HepG2 (cell line): Measurements from ENCODE around the gene ENHO.

Experiments
- ADNP ChIP-seq: sonication (generic); formaldehyde crosslinking; IDR thresholded peaks from 2 replicates; pipeline ENCODE4 v1.4.0; 2020; ENCODE audit warnings: missing genetic modification reagents
- ARID5B ChIP-seq: IDR thresholded peaks from 2 replicates; pipeline ENCODE4 v1.4.0; 2020; ENCODE audit warnings: mild to moderate bottlenecking, missing genetic modification reagents
- ATF2 ChIP-seq: sonication (generic); formaldehyde crosslinking; IDR thresholded peaks from 2 replicates; pipeline ENCODE4 v1.4.0; 2020; ENCODE audit warnings: missing genetic modification reagents
- CTCF ChIP-seq: sonication (generic); formaldehyde crosslinking; IDR thresholded peaks from 2 replicates; pipeline ENCODE4 v1.5.0; 2020; ENCODE audit warnings: mild to moderate bottlenecking, missing genetic modification reagents, moderate library complexity
- IKZF1 ChIP-seq: fragments of 450-650 bp; IDR thresholded peaks from 2 replicates; pipeline ENCODE4 v1.7.1; 2016
- POLR2A ChIP-seq, 2 experiments: IDR thresholded peaks; 2 replicates each; pipeline ENCODE4 v1.6.1; 2011; ENCODE audit warnings: low read depth in 2 of 2, low read length in 2 of 2, mild to moderate bottlenecking in 1 of 2, moderate library complexity in 1 of 2; ENCODE audit not compliant: insufficient read depth in 1 of 2
- POLR2AphosphoS5 ChIP-seq: IDR thresholded peaks from 2 replicates; pipeline ENCODE4 v1.6.1; 2012; ENCODE audit warnings: low read depth, low read length
- RXRB ChIP-seq: IDR thresholded peaks from 2 replicates; pipeline ENCODE4 v1.6.1; 2016; ENCODE audit warnings: borderline replicate concordance, missing genetic modification reagents, missing compliant biosample characterization
- SRF ChIP-seq: IDR thresholded peaks from 2 replicates; pipeline ENCODE4 v1.6.1; 2011; ENCODE audit warnings: mild to moderate bottlenecking, low read depth, low read length, moderate library complexity
- ZBTB46 ChIP-seq: sonication (generic); formaldehyde crosslinking; IDR thresholded peaks from 2 replicates; pipeline ENCODE4 v1.4.0; 2020; ENCODE audit warnings: mild to moderate bottlenecking, missing genetic modification reagents, borderline replicate concordance
- ZNF83 ChIP-seq: sonication (generic); formaldehyde crosslinking; IDR thresholded peaks from 2 replicates; pipeline ENCODE4 v1.4.0; 2020; ENCODE audit warnings: missing genetic modification reagents, mild to moderate bottlenecking, borderline replicate concordance

GRCh38 chr9:34485822-34486221 is 37.0 kb downstream of the ENHO start:
- TF ChIP-seq ATF2 (CRISPR knock-in tag): no peak
- no peak for TF ChIP-seq POLR2A (IDR thresholded peaks at IDR 0.05; ENCODE audit: insufficient read depth in 1 of 2, low read depth in 2 of 2, low read length in 2 of 2)
- no peak for TF ChIP-seq ZBTB46
- no peak for TF ChIP-seq POLR2AphosphoS5
- no peak for TF ChIP-seq RXRB (CRISPR knock-in tag)
- TF ChIP-seq IKZF1: no peak
- TF ChIP-seq ADNP (CRISPR knock-in tag): no peak
- TF ChIP-seq ZNF83 (CRISPR knock-in tag): no peak
- TF ChIP-seq SRF: no peak
- TF ChIP-seq CTCF (CRISPR knock-in tag): no peak
- TF ChIP-seq ARID5B: no peak
